ENCODE measurements around the gene ZNF491.

GRCh38 chr19:11833541-11833940 is 35.2 kb downstream of the ZNF491 start:
- TF ChIP-seq CTCF (conservative IDR thresholded peaks at IDR 0.05; ENCODE audit: low read length), result no peak
- TF ChIP-seq EZH2phosphoT487 (IDR thresholded peaks at IDR 0.05; ENCODE audit: borderline replicate concordance, low read depth, low read length), result no peak

Data from OCI-LY7 (cell line).